HCT116 (cell line): ENCODE measurements around the gene PLEKHG5. TPM values are rescaled to one million over a fixed set of nuclear protein-coding genes. Genes with fewer than 3 reads are reported as not detected.

Experiments used
- ATAC-seq: fragments of 200-7000 bp; cut with Tn5 transposase; 2 replicates; pipeline ENCODE4 v1.9.1; 2020; ENCODE audit warnings: mild to moderate bottlenecking, moderate library complexity
- BruUV-seq: library from RNA; stranded (reverse); fragments of 400-500 nt; replicated peaks from 2 replicates; lab custom pipeline; 2021; lab: Mats Ljungman, UMichigan
- CTCF ChIA-PET: fragments of 300-600 bp; sonication (Branson Sonifier 250); formaldehyde crosslinking; loops from one replicate; lab custom pipeline; 2021; ENCODE audit warnings: antibody characterized with exemption; lab: Charles Lee
- POLR2A ChIA-PET: fragments of 300-600, 350-600 bp; sonication (Branson Sonifier 250); formaldehyde crosslinking; loops from one replicate; lab custom pipeline; 2021; ENCODE audit warnings: antibody characterized with exemption; lab: Charles Lee
- RAD21 ChIA-PET, 2 experiments: fragments of 300-600 bp; sonication (Branson Sonifier 250); formaldehyde crosslinking; loops; one replicate each; lab custom pipeline; 2023; ENCODE audit warnings: low total read pairs in 2 of 2; ENCODE audit not compliant: uncharacterized antibody in 2 of 2, unreplicated experiment in 2 of 2, low non-redundant PET in 1 of 2; lab: Charles Lee
- DNase-seq: peaks from one replicate; pipeline ENCODE4 v3.0.0-alpha.2; 2010; ENCODE audit warnings: low read depth, low spot score
- H2AFZ ChIP-seq: fragments of 200-600 bp; shearing (Covaris generic), sonication (generic); 2 replicates; pipeline ENCODE4 v1.6.1; 2017; ENCODE audit warnings: low read depth, mixed run types, mixed read lengths, antibody characterized with exemption, low read length; ENCODE audit not compliant: poor library complexity, severe bottlenecking
- H3K27ac ChIP-seq: 2 replicates; pipeline ENCODE4 v1.5.1; 2012; ENCODE audit warnings: low read depth, low read length
- H3K27me3 ChIP-seq: fragments of 200-600 bp; sonication (generic); 2 replicates; pipeline ENCODE4 v1.6.1; 2016; ENCODE audit warnings: mixed run types, low read length, mixed read lengths; ENCODE audit not compliant: insufficient read depth
- H3K36me3 ChIP-seq, 2 experiments: fragments of 200-500 bp in 1 of 2; fragments of 200-600 bp in 1 of 2; sonication (Bioruptor generic) in 1 of 2; sonication (generic) in 1 of 2; 2 replicates each; pipeline versions ENCODE4 v1.5.1 to v1.6.1; 2014 to 2016; ENCODE audit warnings: low read length in 2 of 2, inconsistent platforms in 1 of 2, mixed read lengths in 1 of 2, mixed run types in 1 of 2; ENCODE audit not compliant: insufficient read depth in 2 of 2, control insufficient read depth in 1 of 2
- H3K4me1 ChIP-seq, 2 experiments: fragments of 200-600 bp in 1 of 2; sonication (generic) in 1 of 2; 2 replicates each; pipeline versions ENCODE4 v1.5.1 to v1.6.1; 2012 to 2017; ENCODE audit warnings: low read length in 2 of 2, inconsistent platforms in 1 of 2, mild to moderate bottlenecking in 1 of 2, mixed read lengths in 1 of 2, mixed run types in 1 of 2, moderate library complexity in 1 of 2; ENCODE audit not compliant: insufficient read depth in 2 of 2, control insufficient read depth in 1 of 2
- H3K4me2 ChIP-seq: fragments of 200-600 bp; sonication (generic); 2 replicates; pipeline ENCODE4 v1.6.1; 2017; ENCODE audit warnings: mixed run types, low read length, mixed read lengths
- H3K4me3 ChIP-seq, 2 experiments: fragments of 200-600 bp in 1 of 2; sonication (generic) in 1 of 2; replicated peaks in 1 of 2; 2 replicates each; pipeline ENCODE4 v1.5.1; 2011 to 2016; ENCODE audit warnings: low read length in 2 of 2, control low read depth in 1 of 2, low read depth in 1 of 2, mild to moderate bottlenecking in 1 of 2, mixed read lengths in 1 of 2, mixed run types in 1 of 2
- H3K79me2 ChIP-seq: fragments of 200-600 bp; sonication (generic); 2 replicates; pipeline ENCODE4 v1.6.1; 2017; ENCODE audit warnings: mild to moderate bottlenecking, mixed run types, low read length, moderate library complexity, mixed read lengths; ENCODE audit not compliant: insufficient read depth
- H3K9ac ChIP-seq: fragments of 200-600 bp; sonication (generic); 2 replicates; pipeline ENCODE4 v1.6.1; 2016; ENCODE audit warnings: low read length, mixed read lengths
- H3K9me2 ChIP-seq: fragments of 200-600 bp; sonication (generic), shearing (Covaris generic); 2 replicates; pipeline ENCODE4 v1.6.1; 2017; ENCODE audit warnings: mixed run types, mild to moderate bottlenecking, moderate library complexity; ENCODE audit not compliant: insufficient read depth
- H3K9me3 ChIP-seq, 2 experiments: fragments of 200-500 bp in 1 of 2; fragments of 200-600 bp in 1 of 2; sonication (Bioruptor generic) in 1 of 2; sonication (generic) in 1 of 2; 2 replicates each; pipeline ENCODE4 v1.6.1; 2014 to 2017; ENCODE audit warnings: low read length in 2 of 2, mixed read lengths in 2 of 2, inconsistent platforms in 1 of 2, low read depth in 1 of 2, mild to moderate bottlenecking in 1 of 2, mixed run types in 1 of 2, moderate library complexity in 1 of 2; ENCODE audit not compliant: control insufficient read depth in 1 of 2, insufficient read depth in 1 of 2
- H4K20me1 ChIP-seq: fragments of 200-600 bp; sonication (generic), shearing (Covaris generic); 2 replicates; pipeline ENCODE4 v1.6.1; 2017; ENCODE audit warnings: mixed run types, mild to moderate bottlenecking, moderate library complexity; ENCODE audit not compliant: insufficient read depth
- CEBPB ChIP-seq: IDR thresholded peaks from 2 replicates; pipeline ENCODE4 v1.6.1; 2012; ENCODE audit warnings: low read depth
- EGR1 ChIP-seq: IDR thresholded peaks from 2 replicates; pipeline ENCODE4 v1.6.1; 2012; ENCODE audit warnings: low read depth
- ELF1 ChIP-seq: IDR thresholded peaks from 2 replicates; pipeline ENCODE4 v1.6.1; 2012; ENCODE audit warnings: low read depth, borderline replicate concordance
- EZH2 ChIP-seq: fragments of 200-600 bp; sonication (generic); IDR thresholded peaks from 2 replicates; pipeline ENCODE4 v1.6.1; 2017; ENCODE audit warnings: antibody characterized with exemption, mixed run types
- EZH2phosphoT487 ChIP-seq: fragments of 200-600 bp; IDR thresholded peaks from 2 replicates; pipeline ENCODE4 v1.6.1; 2018; ENCODE audit warnings: antibody characterized with exemption, borderline replicate concordance
- FOSL1 ChIP-seq: IDR thresholded peaks from 2 replicates; pipeline ENCODE4 v1.6.1; 2012; ENCODE audit warnings: low read depth
- POLR2A ChIP-seq: IDR thresholded peaks from 2 replicates; pipeline ENCODE4 v1.7.0; 2011; ENCODE audit warnings: borderline replicate concordance; ENCODE audit not compliant: insufficient read depth, insufficient read length; ENCODE audit errors: extremely low read depth
- POLR2AphosphoS5 ChIP-seq: IDR thresholded peaks from 2 replicates; pipeline ENCODE4 v1.6.1; 2011; ENCODE audit warnings: mild to moderate bottlenecking, low read depth, low read length, moderate library complexity
- SIN3A ChIP-seq: IDR thresholded peaks from 2 replicates; pipeline ENCODE4 v1.6.1; 2012; ENCODE audit warnings: low read depth
- SRF ChIP-seq: IDR thresholded peaks from 2 replicates; pipeline ENCODE4 v1.6.1; 2012; ENCODE audit warnings: low read depth
- TCF7L2 ChIP-seq: IDR thresholded peaks from 2 replicates; pipeline ENCODE4 v1.7.0; 2011; ENCODE audit warnings: borderline replicate concordance, inconsistent platforms; ENCODE audit not compliant: insufficient read depth, insufficient read length; ENCODE audit errors: extremely low read depth
- ZFX ChIP-seq: fragments of 450-650 bp; IDR thresholded peaks from 2 replicates; pipeline ENCODE4 v1.6.1; 2017
- ZNF274 ChIP-seq: fragments of 200-500 bp; sonication (Bioruptor generic); IDR thresholded peaks from 2 replicates; pipeline ENCODE4 v1.6.1; 2014; ENCODE audit warnings: mild to moderate bottlenecking, low read depth, low read length, inconsistent platforms
- intact Hi-C: fragments of 100-400 bp; cut with micrococcal nuclease; formaldehyde crosslinking; loops from 2 replicates; pipeline ENCODE4 v1.10.0; 2022
- total RNA-seq: library from RNA; stranded (reverse); gene quantifications from one replicate; pipeline ENCODE4 v1.2.1, GENCODE V29; 2021; ENCODE audit not compliant: unreplicated experiment
- TF ChIP-seq, protein P1 (sequence below): IDR thresholded peaks from 2 replicates; pipeline ENCODE4 v1.6.1; 2012
- TF ChIP-seq, protein P2 (sequence below): IDR thresholded peaks from 2 replicates; pipeline ENCODE4 v1.6.1; 2011; ENCODE audit warnings: mild to moderate bottlenecking, low read length, moderate library complexity; ENCODE audit not compliant: insufficient replicate concordance; ENCODE audit errors: extremely low read depth

PLEKHG5 gene
- total RNA-seq, 1 experiment from 2014 or later = 33.0 TPM

DNA sequence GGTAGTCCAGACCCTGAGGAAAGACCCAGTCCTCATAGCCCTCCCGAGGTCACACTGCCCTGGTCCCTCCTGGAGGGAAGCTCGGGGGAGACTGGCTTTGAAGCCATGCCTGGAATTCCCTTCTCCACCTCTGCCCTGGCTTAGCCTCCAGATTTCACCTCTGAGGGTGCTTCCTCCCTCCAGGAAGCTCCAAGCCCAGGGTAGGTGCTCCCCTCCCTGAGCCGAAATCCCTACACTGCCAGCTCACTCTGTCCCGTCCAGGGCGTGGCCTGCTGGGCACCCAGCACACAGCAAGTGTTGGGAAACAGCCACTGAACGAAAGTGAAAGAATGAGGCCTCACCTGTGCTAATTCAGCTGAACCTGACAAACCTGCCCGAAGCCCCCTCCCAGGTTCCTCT, 19.5 kb downstream of the PLEKHG5 start:
- H3K4me2 ChIP-seq = peak overlapping the region; percentile 86
- CTCF ChIA-PET = interaction anchor here (0.6 to 2.2 kb wide), 15 partner anchors 8 to 223 kb away, joined by 3 to 11 read pairs (median 5); partner anchors contain the start of genes HES2 and PLEKHG5
- TF ChIP-seq CEBPB (no peak), EZH2 (no peak), ZFX (no peak), ZNF274 (no peak)
- DNase-seq = no peak
- POLR2A ChIA-PET = interaction anchor here (1.0 to 1.5 kb wide), 2 partner anchors 19 to 32 kb away, joined by 3 to 7 read pairs; partner anchors contain the start of gene PLEKHG5
- no peaks in the 10 kb centered on the region for H3K27me3 ChIP-seq
- peak overlapping the region; percentile 54 to 67 for H3K4me3 ChIP-seq
- peaks cover 29 to 42% of the 10 kb centered on the region in 2 experiments for H3K4me1 ChIP-seq
- ATAC-seq = peak; percentile 28
- no TSS peak for BruUV-seq
- peak overlapping the region; percentile 68; the same call in 1 of the 2 replicates for H3K9ac ChIP-seq
- H3K79me2 ChIP-seq = no peaks in the 10 kb centered on the region
- RAD21 ChIA-PET = interaction anchor here in 1 of 2 experiments (0.6 kb wide), 1 partner anchor 22 kb away, joined by 5 read pairs; no protein-coding TSS in a partner anchor
- peak overlapping the region; percentile 80 for H3K27ac ChIP-seq
- intact Hi-C loops = no loop called here
- H3K9me3 ChIP-seq = no peaks in the 10 kb centered on the region
- H2AFZ ChIP-seq = no peak overlapping the region
- peaks cover 6 to 10% of the 10 kb centered on the region in 2 experiments; a peak in 2 of 4 replicates for H3K36me3 ChIP-seq
- no peaks in the 10 kb centered on the region for H3K9me2 ChIP-seq
- no peaks in the 10 kb centered on the region for H4K20me1 ChIP-seq

DNA sequence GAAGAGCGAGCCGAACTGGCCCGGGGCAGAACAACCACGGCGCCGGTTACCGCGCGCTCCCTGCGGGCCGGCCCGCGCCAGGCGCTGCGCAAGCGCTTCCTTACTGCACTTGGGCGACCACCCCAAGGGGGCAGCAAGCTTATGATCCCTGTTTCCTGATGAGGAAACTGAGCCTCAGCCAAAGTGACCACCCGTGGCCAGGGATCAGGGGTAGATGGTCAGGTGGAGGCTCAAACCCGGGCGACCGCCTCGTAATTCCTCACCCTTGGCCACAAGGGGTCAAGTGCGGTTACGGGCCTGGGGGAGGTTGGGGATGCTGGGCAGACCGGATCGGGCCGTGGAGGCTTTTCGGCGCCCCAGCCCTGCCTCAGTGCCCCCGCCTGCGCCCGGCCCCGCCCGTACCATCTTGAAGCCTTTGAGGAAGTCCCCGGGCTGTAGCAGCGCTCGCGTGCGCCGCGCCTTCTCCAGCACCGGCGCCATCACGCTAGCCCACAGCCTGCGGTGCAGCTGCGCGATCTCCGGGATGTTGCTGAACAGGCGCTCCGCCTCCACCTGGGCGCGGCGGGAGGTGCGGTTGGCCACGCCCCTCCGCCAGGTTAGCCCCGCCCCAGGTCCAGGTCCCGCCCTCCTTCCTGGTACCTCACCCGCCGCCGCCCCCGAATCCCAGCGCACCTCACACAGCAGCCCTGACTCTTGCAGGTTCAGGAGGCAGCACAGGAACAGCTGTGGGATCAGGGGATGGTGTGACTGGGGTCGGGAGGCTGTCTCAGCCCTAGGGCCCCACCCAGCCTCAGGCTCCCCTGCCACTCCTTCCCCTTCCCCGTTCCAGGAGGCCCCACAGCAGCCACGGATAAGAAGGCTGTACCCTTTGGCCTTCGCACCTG, 20.1 kb downstream of the PLEKHG5 start:
- RAD21 ChIA-PET = interaction anchor here in 1 of 2 experiments (0.6 to 0.7 kb wide), 2 partner anchors 21 to 49 kb away, joined by 4 to 5 read pairs; no protein-coding TSS in a partner anchor
- DNase-seq = peak; percentile 58
- Histone ChIP-seq H3K4me1 (peaks cover 24 to 36% of the 10 kb centered on the region in 2 experiments), H3K79me2 (no peaks in the 10 kb centered on the region), H3K9me2 (no peaks in the 10 kb centered on the region), H3K4me2 (peak overlapping the region; percentile 86), H3K27ac (peak overlapping the region; percentile 80), H3K36me3 (peaks cover 6 to 10% of the 10 kb centered on the region in 2 experiments; a peak in 2 of 4 replicates), H2AFZ (no peak overlapping the region), H4K20me1 (no peaks in the 10 kb centered on the region), H3K27me3 (no peaks in the 10 kb centered on the region), H3K9ac (peak overlapping the region; percentile 68), H3K4me3 (peak overlapping the region; percentile 54 to 67), H3K9me3 (no peaks in the 10 kb centered on the region)
- intact Hi-C loops = no loop called here
- POLR2A ChIA-PET = interaction anchor here (1.0 to 1.5 kb wide), 2 partner anchors 20 to 31 kb away, joined by 3 to 7 read pairs; partner anchors contain the start of gene PLEKHG5
- BruUV-seq = no TSS peak
- peak; percentile 82 for ATAC-seq
- CTCF ChIA-PET = interaction anchor here (0.6 to 2.0 kb wide), 13 partner anchors 7 to 222 kb away, joined by 3 to 10 read pairs (median 5); partner anchors contain the start of gene HES2
- TF ChIP-seq SIN3A (no peak), EZH2 (no peak), CEBPB (no peak), TCF7L2 (peak; percentile 18), ELF1 (no peak), EGR1 (no peak; the same call in 1 of the 2 replicates), ZNF274 (no peak), POLR2A (peak; percentile 77), EZH2phosphoT487 (no peak), FOSL1 (no peak), SRF (no peak), ZFX (peak; percentile 62; the same call in 1 of the 2 replicates), POLR2AphosphoS5 (peak; percentile 78)
- TF ChIP-seq, protein P1, sequence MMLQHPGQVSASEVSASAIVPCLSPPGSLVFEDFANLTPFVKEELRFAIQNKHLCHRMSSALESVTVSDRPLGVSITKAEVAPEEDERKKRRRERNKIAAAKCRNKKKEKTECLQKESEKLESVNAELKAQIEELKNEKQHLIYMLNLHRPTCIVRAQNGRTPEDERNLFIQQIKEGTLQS = no peak
- TF ChIP-seq, protein P2, sequence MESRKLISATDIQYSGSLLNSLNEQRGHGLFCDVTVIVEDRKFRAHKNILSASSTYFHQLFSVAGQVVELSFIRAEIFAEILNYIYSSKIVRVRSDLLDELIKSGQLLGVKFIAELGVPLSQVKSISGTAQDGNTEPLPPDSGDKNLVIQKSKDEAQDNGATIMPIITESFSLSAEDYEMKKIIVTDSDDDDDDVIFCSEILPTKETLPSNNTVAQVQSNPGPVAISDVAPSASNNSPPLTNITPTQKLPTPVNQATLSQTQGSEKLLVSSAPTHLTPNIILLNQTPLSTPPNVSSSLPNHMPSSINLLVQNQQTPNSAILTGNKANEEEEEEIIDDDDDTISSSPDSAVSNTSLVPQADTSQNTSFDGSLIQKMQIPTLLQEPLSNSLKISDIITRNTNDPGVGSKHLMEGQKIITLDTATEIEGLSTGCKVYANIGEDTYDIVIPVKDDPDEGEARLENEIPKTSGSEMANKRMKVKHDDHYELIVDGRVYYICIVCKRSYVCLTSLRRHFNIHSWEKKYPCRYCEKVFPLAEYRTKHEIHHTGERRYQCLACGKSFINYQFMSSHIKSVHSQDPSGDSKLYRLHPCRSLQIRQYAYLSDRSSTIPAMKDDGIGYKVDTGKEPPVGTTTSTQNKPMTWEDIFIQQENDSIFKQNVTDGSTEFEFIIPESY = no peak
